K562 (cell line): ENCODE data around the gene STON1.

ENCODE experiments used
- CBX3 ChIP-seq, 2 experiments: IDR thresholded peaks; 1 replicate in 1 of 2; 2 replicates in 1 of 2; pipeline ENCODE4 v1.6.1; 2012; ENCODE audit warnings: inconsistent platforms in 2 of 2, low read length in 2 of 2, borderline replicate concordance in 1 of 2, control low read depth in 1 of 2
- HNRNPLL ChIP-seq: fragments of 200-400 bp; formaldehyde crosslinking; IDR thresholded peaks from 2 replicates; pipeline ENCODE4 v1.6.1; 2017; ENCODE audit warnings: low read length, low read depth, mild to moderate bottlenecking; ENCODE audit not compliant: poor library complexity, severe bottlenecking
- JUNB ChIP-seq: fragments of 450-650 bp; formaldehyde crosslinking; conservative IDR thresholded peaks from 2 replicates; pipeline ENCODE4 v1.4.0; 2020; ENCODE audit warnings: mild to moderate bottlenecking
- KLF16 ChIP-seq: IDR thresholded peaks from 2 replicates; pipeline ENCODE4 v1.6.1; 2016; ENCODE audit warnings: antibody characterized with exemption
- POLR2A ChIP-seq: fragments of 450-650 bp; conservative IDR thresholded peaks from 2 replicates; pipeline ENCODE4 v1.6.1; 2016
- SIN3A ChIP-seq, 2 experiments: fragments of 150-350 bp in 1 of 2; IDR thresholded peaks; 2 replicates each; pipeline ENCODE4 v1.6.1; 2011 to 2016; ENCODE audit warnings: borderline replicate concordance in 2 of 2, low read depth in 2 of 2, low read length in 2 of 2, mild to moderate bottlenecking in 2 of 2, moderate library complexity in 2 of 2; ENCODE audit not compliant: control insufficient read depth in 1 of 2
- TF ChIP-seq, protein P1 (sequence below), 2 experiments: fragments of 200-800 bp in 1 of 2; sonication (Bioruptor generic) in 1 of 2; sonication (generic) in 1 of 2; formaldehyde crosslinking in 1 of 2; IDR thresholded peaks in 1 of 2; conservative IDR thresholded peaks in 1 of 2; 2 replicates each; pipeline versions ENCODE4 v1.5.0 to v1.6.1; 2016 to 2020; ENCODE audit warnings: missing compliant biosample characterization in 1 of 2, missing genetic modification characterization in 1 of 2, missing genetic modification reagents in 1 of 2

GRCh38 chr2:48540237-48540935, 10.4 kb downstream of the STON1 start:
- no peak for TF ChIP-seq HNRNPLL
- TF ChIP-seq CBX3 (IDR thresholded peaks at IDR 0.05; ENCODE audit: borderline replicate concordance in 1 of 2, low read length in 2 of 2) = no peak
- no peak for TF ChIP-seq JUNB (CRISPR knock-in tag)
- no peak for TF ChIP-seq POLR2A
- TF ChIP-seq, protein P1, sequence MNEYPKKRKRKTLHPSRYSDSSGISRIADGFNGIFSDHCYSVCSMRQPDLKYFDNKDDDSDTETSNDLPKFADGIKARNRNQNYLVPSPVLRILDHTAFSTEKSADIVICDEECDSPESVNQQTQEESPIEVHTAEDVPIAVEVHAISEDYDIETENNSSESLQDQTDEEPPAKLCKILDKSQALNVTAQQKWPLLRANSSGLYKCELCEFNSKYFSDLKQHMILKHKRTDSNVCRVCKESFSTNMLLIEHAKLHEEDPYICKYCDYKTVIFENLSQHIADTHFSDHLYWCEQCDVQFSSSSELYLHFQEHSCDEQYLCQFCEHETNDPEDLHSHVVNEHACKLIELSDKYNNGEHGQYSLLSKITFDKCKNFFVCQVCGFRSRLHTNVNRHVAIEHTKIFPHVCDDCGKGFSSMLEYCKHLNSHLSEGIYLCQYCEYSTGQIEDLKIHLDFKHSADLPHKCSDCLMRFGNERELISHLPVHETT (CRISPR knock-in tag; conservative IDR thresholded peaks at IDR 0.05 in 1 of 2, IDR thresholded peaks at IDR 0.05 in 1 of 2) = no peak
- TF ChIP-seq KLF16 = no peak
- no peak for TF ChIP-seq SIN3A (IDR thresholded peaks at IDR 0.05; ENCODE audit: borderline replicate concordance in 2 of 2, control insufficient read depth in 1 of 2, low read depth in 2 of 2, low read length in 2 of 2)
